Lower leg skin (tissue), 4 donors: Measurements from ENCODE around the gene MAGI2. TPM values are rescaled to one million over a fixed set of nuclear protein-coding genes. Genes with fewer than 3 reads are reported as not detected.

Experiments
- DNase-seq, 2 donors: peaks; one replicate each; pipeline ENCODE4 v3.0.0-alpha.2; 2019; ENCODE audit warnings: low spot score in 2 of 2
- H3K4me3 ChIP-seq: fragments of 200-600 bp; sonication (generic); 2 replicates; pipeline ENCODE4 v1.5.1; 2017; ENCODE audit warnings: mild to moderate bottlenecking, low read depth; ENCODE audit not compliant: poor library complexity, severe bottlenecking
- CTCF ChIP-seq, 3 donors: fragments of 450-650 bp; IDR thresholded peaks; one replicate each; pipeline ENCODE4 v1.5.1; 2016; ENCODE audit warnings: antibody characterized with exemption in 3 of 3, mild to moderate bottlenecking in 3 of 3, moderate library complexity in 2 of 3
- POLR2A ChIP-seq, 2 donors: fragments of 450-650 bp; IDR thresholded peaks; one replicate each; pipeline ENCODE4 v1.6.1; 2016 to 2017; ENCODE audit warnings: antibody characterized with exemption in 2 of 2, mild to moderate bottlenecking in 1 of 2, moderate library complexity in 1 of 2
- WGBS, 2 donors: methylation state at CpG; one replicate each; pipeline ENCODE4 v1.1.5; 2018; 5-methylcytosine and 5-hydroxymethylcytosine counted together
- intact Hi-C: fragments of 100-400 bp; cut with DNase I; formaldehyde crosslinking; loops from one replicate; pipeline ENCODE4 v1.15.0; 2023; ENCODE audit warnings: low total_unique reads
- total RNA-seq, 4 donors: library from RNA; depleted of rRNA; stranded (reverse); fragments of >200 nt; gene quantifications; one replicate each; pipeline ENCODE4 v1.1.0, GENCODE V29; 2016

Gene MAGI2
- total RNA-seq, 4 donors from 2014 or later = 1.6 to 3.0 (median 2.1) TPM

- intact Hi-C loops = no loop called here
- H3K4me3 ChIP-seq = no peak overlapping the region
- no peak for DNase-seq
- no peak for TF ChIP-seq CTCF (IDR thresholded peaks at IDR 0.05)
- no peak for TF ChIP-seq POLR2A (IDR thresholded peaks at IDR 0.05)
- 41 to 54% methylated on average over 4 of the region's 4 CpGs for WGBS, 2 donors
These were observed 649.9 kb downstream of the MAGI2 start for GRCh38 chr7:78803501-78804127.

GRCh38 chr7:78794101-78794500, 659.4 kb downstream of the MAGI2 start:
- TF ChIP-seq CTCF (IDR thresholded peaks at IDR 0.05) (no peak), POLR2A (IDR thresholded peaks at IDR 0.05) (no peak)
- DNase-seq = no peak
- no peak overlapping the region for H3K4me3 ChIP-seq
- 43 to 53% methylated on average over 2 of the region's 2 CpGs for WGBS, 2 donors
- intact Hi-C loops = no loop called here

GRCh38 chr7:78792624-78793023, 660.8 kb downstream of the MAGI2 start:
- DNase-seq = no peak
- TF ChIP-seq POLR2A (IDR thresholded peaks at IDR 0.05) (no peak), CTCF (IDR thresholded peaks at IDR 0.05) (no peak)
- H3K4me3 ChIP-seq = no peak overlapping the region
- intact Hi-C loops = no loop called here
- WGBS, 2 donors = 76 to 78% methylated on average over 3 of the region's 3 CpGs

GRCh38 chr7:78792006-78792405, 661.5 kb downstream of the MAGI2 start:
- TF ChIP-seq CTCF (IDR thresholded peaks at IDR 0.05) = no peak
- no peak for TF ChIP-seq POLR2A (IDR thresholded peaks at IDR 0.05)
- no peak for DNase-seq
- WGBS, 2 donors = 48 to 53% methylated on average over 6 of the region's 6 CpGs
- H3K4me3 ChIP-seq = no peak overlapping the region
- intact Hi-C loops = no loop called here

GRCh38 chr7:78788464-78788863, 665.0 kb downstream of the MAGI2 start:
- DNase-seq = no peak
- 25 to 41% methylated on average over 2 of the region's 2 CpGs for WGBS, 2 donors
- intact Hi-C loops = no loop called here
- TF ChIP-seq POLR2A (IDR thresholded peaks at IDR 0.05) (no peak), CTCF (IDR thresholded peaks at IDR 0.05) (no peak)
- no peak overlapping the region for H3K4me3 ChIP-seq

- H3K4me3 ChIP-seq = no peak overlapping the region
- intact Hi-C loops = no loop called here
- 38 to 48% methylated on average over 1 of the region's 1 CpG for WGBS, 2 donors
- DNase-seq = no peak
- no peak for TF ChIP-seq CTCF (IDR thresholded peaks at IDR 0.05)
- no peak for TF ChIP-seq POLR2A (IDR thresholded peaks at IDR 0.05)
These were observed 665.6 kb downstream of the MAGI2 start for GRCh38 chr7:78787854-78788253.
